ENCODE measurements around the gene HRH1.

DNA sequence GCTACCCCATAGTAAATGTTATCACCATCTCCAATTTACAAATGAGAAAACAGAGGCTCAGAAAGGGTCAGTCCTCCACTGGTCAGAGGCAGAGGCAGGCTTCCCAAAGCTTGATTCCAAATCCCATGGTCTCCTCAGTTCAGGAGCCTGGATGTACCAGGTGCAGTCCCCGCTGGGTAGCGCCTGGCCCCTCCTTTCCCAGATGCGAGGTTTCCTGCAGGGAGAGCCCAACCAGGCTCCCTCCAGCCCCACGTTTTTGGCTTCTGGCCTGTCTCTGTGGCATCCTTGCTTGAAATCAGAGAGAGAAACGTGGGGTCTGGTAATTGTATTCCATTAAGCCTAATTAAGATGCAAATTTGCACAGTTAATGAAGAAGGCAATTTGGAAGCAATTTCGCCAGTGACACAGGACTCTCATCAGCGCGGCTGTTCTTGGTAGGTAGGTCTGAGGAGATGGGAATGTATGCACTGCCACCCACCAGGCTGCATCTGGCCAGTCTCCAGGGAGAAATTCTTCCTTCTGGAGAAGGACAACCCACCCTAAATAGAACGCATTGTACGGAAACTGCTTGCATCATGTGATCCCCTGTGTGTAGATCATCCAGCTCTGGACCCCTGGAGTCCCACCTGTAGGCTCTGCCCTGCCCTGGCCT lies 50.5 kb downstream of the HRH1 start:
- TF ChIP-seq, protein P1, sequence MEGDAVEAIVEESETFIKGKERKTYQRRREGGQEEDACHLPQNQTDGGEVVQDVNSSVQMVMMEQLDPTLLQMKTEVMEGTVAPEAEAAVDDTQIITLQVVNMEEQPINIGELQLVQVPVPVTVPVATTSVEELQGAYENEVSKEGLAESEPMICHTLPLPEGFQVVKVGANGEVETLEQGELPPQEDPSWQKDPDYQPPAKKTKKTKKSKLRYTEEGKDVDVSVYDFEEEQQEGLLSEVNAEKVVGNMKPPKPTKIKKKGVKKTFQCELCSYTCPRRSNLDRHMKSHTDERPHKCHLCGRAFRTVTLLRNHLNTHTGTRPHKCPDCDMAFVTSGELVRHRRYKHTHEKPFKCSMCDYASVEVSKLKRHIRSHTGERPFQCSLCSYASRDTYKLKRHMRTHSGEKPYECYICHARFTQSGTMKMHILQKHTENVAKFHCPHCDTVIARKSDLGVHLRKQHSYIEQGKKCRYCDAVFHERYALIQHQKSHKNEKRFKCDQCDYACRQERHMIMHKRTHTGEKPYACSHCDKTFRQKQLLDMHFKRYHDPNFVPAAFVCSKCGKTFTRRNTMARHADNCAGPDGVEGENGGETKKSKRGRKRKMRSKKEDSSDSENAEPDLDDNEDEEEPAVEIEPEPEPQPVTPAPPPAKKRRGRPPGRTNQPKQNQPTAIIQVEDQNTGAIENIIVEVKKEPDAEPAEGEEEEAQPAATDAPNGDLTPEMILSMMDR (IDR thresholded peaks at IDR 0.05): no peak
- TF ChIP-seq POLR2A (IDR thresholded peaks at IDR 0.05): no peak

All from adrenal gland (tissue), 5 donors.